Naive B cell (primary cell): ENCODE measurements around the gene NUDT16. TPM values are rescaled to one million over a fixed set of nuclear protein-coding genes. Genes with fewer than 3 reads are reported as not detected.

ENCODE experiments used
- ATAC-seq, 2 donors: fragments of 150-1000 bp; cut with Tn5 transposase; 2 replicates each; pipeline ENCODE4 v1.10.0; 2021; ENCODE audit warnings: low read depth in 2 of 2, mild to moderate bottlenecking in 2 of 2, moderate library complexity in 2 of 2
- DNase-seq: peaks from one replicate; pipeline ENCODE4 v3.0.0; 2022
- H3K27ac Mint-ChIP-seq, 6 donors: one replicate each; pipeline ENCODE4 v1.8.0; 2020 to 2022; ENCODE audit warnings: mild to moderate bottlenecking in 6 of 6, mixed read lengths in 6 of 6, moderate library complexity in 5 of 6, inconsistent platforms in 2 of 6
- H3K27me3 Mint-ChIP-seq, 3 donors: one replicate each; pipeline ENCODE4 v1.8.0; 2021 to 2022; ENCODE audit warnings: mixed read lengths in 3 of 3, mild to moderate bottlenecking in 1 of 3
- H3K36me3 Mint-ChIP-seq, 2 donors: one replicate each; pipeline ENCODE4 v1.8.0; 2020 to 2022; ENCODE audit warnings: mixed read lengths in 2 of 2, inconsistent platforms in 1 of 2, mild to moderate bottlenecking in 1 of 2
- H3K4me1 Mint-ChIP-seq, 3 donors: one replicate each; pipeline ENCODE4 v1.8.0; 2020 to 2022; ENCODE audit warnings: mixed read lengths in 3 of 3, inconsistent platforms in 1 of 3, mild to moderate bottlenecking in 1 of 3, moderate library complexity in 1 of 3
- H3K4me3 Mint-ChIP-seq, 8 donors: one replicate each; pipeline ENCODE4 v1.8.0; 2020 to 2022; ENCODE audit warnings: mild to moderate bottlenecking in 8 of 8, mixed read lengths in 8 of 8, moderate library complexity in 8 of 8, inconsistent platforms in 2 of 8
- H3K9me3 Mint-ChIP-seq, 7 donors: one replicate each; pipeline ENCODE4 v1.8.0; 2020 to 2022; ENCODE audit warnings: mixed read lengths in 7 of 7, mild to moderate bottlenecking in 5 of 7, inconsistent platforms in 2 of 7, moderate library complexity in 1 of 7
- polyA plus RNA-seq, 6 donors: library from polyadenylated mRNA; unstranded; fragments of 300-500 nt; fragmentation: Illumina TruSeq; gene quantifications; one replicate each; pipeline ENCODE4 v1.2.3, GENCODE V29; 2021; ENCODE audit warnings: low read depth in 6 of 6

The NUDT16 gene
- polyA plus RNA-seq, 6 donors from 2014 or later: 3.4 to 7.7 (median 5.9) TPM

DNA sequence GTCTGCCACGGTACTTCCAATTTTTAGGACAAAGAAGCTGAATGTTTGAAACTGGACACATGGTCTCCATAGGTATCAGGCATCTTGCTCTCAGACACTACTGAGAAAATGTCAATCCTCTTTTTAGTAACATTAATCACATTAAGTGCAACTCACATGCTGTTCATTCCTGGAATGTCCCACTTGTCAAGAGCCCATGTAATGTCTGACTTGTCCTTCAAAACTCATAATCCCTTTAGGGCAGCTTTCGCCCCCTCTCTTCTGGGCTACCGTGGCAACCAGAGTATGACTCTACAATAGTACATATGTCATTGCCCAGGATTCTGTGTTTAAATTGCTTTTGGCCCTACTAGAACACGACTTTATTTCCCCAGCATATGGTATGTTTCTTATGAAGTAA, 12.3 kb downstream of the NUDT16 start:
- ATAC-seq (no peak), DNase-seq (no peak)
- H3K27me3 Mint-ChIP-seq: peaks cover 0 to 5% (median 0%) of the 10 kb centered on the region in 3 donors
- no peaks in the 10 kb centered on the region for H3K36me3 Mint-ChIP-seq
- no peak overlapping the region for H3K27ac Mint-ChIP-seq
- no peak overlapping the region for H3K4me3 Mint-ChIP-seq
- no peaks in the 10 kb centered on the region for H3K4me1 Mint-ChIP-seq
- no peaks in the 10 kb centered on the region for H3K9me3 Mint-ChIP-seq

DNA sequence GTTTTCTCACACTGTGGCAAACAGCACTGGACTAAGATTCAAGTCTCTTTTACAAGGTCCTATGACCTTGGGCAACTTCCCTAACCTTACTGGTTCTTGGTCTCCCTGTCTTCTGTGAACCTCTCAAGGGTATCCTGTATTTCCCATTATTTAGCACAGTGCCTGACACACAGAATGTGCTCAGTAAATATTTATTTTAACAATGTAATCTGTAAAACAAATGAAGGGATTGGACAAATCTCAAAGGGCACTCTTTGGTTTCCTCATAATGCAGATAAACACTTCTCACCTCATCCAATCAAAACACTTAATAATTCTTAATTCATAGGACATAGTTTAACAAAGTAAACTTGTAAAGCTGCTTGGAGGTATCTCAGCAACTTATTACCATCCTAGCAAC, 12.8 kb downstream of the NUDT16 start:
- peaks cover 0 to 5% (median 0%) of the 10 kb centered on the region in 3 donors for H3K27me3 Mint-ChIP-seq
- H3K4me3 Mint-ChIP-seq: no peak overlapping the region
- no peaks in the 10 kb centered on the region for H3K4me1 Mint-ChIP-seq
- DNase-seq (no peak), ATAC-seq (no peak)
- H3K27ac Mint-ChIP-seq: no peak overlapping the region
- no peaks in the 10 kb centered on the region for H3K36me3 Mint-ChIP-seq
- H3K9me3 Mint-ChIP-seq: no peaks in the 10 kb centered on the region

DNA sequence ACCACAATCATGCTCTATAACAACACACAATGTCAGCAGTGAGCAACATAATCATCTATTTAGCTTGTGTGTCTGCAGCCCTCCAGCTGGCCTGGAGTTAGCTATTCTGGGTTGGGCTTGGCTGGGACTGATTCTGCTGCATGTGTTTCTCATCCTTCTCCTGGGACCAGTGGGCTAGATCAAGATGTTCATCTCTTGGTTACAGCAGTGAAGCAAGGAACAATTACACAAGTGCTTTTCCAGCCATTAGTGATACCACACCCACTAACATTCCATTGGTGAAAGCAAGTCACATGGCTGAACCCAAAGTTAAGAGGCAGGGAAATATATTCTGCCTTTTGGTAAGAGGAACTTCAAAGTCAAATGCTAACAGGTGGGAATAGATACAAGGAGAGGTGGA, 14.6 kb downstream of the NUDT16 start:
- DNase-seq (no peak), ATAC-seq (no peak)
- H3K9me3 Mint-ChIP-seq: no peaks in the 10 kb centered on the region
- H3K27ac Mint-ChIP-seq: no peak overlapping the region
- no peaks in the 10 kb centered on the region for H3K36me3 Mint-ChIP-seq
- H3K4me1 Mint-ChIP-seq: no peaks in the 10 kb centered on the region
- no peak overlapping the region for H3K4me3 Mint-ChIP-seq
- H3K27me3 Mint-ChIP-seq: no peaks in the 10 kb centered on the region

DNA sequence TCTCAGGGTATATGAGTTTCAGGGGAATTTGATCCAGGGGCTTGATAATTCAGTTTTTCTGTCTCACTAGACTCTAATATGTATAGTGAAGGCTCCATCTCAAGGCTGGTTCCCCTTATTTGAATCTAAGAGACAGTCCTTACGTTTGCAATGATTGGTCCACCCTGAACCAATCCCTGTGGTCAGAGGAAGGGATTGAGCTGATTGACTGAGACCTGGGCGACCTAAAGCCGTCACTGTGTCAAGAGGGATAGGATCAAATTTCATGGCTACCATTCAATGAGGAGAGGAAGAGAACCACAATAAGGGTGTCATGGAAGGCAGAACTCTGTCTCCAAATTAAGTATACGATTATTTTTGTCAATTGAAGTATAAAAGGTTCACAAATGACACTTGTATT, 16.3 kb downstream of the NUDT16 start:
- Mint-ChIP-seq H3K27me3 (no peaks in the 10 kb centered on the region), H3K27ac (no peak overlapping the region), H3K4me3 (no peak overlapping the region)

DNA sequence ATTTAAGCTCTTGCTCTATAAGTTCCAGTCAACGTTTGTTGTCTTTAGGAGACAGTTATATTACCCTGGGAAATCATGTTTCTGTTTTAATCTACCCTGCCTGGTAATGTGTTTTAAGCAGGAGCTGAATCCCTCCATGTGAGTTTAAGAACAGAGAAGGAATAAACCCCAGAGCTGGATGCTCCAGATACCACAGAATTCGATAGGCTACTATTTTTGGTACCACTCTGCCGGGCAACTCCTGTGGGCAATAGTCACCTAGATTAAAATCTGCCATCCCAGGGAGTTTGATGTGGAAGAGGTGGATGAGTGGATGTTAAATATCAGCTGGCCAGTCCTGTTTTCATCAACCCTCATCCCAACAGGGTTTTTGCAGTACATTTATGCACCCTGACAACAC, 20.4 kb downstream of the NUDT16 start:
- peak overlapping the region in 2 of 6 donors; percentile 60 to 81 for H3K27ac Mint-ChIP-seq
- DNase-seq (no peak), ATAC-seq (no peak)
- H3K4me3 Mint-ChIP-seq: no peak overlapping the region
- H3K36me3 Mint-ChIP-seq: peaks cover 0 to 15% of the 10 kb centered on the region in 2 donors
- H3K4me1 Mint-ChIP-seq: peaks cover 3 to 11% (median 7%) of the 10 kb centered on the region in 3 donors
- H3K9me3 Mint-ChIP-seq: peaks cover 0 to 18% (median 0%) of the 10 kb centered on the region in 7 donors
- H3K27me3 Mint-ChIP-seq: peaks cover 0 to 9% (median 8%) of the 10 kb centered on the region in 3 donors

More for the DNA sequence above, 16.3 kb downstream of the NUDT16 start:
- peaks cover 3 to 11% (median 7%) of the 10 kb centered on the region in 3 donors for H3K4me1 Mint-ChIP-seq
- DNase-seq (no peak), ATAC-seq (no peak)
- H3K36me3 Mint-ChIP-seq: no peaks in the 10 kb centered on the region
- H3K9me3 Mint-ChIP-seq: no peaks in the 10 kb centered on the region

DNA sequence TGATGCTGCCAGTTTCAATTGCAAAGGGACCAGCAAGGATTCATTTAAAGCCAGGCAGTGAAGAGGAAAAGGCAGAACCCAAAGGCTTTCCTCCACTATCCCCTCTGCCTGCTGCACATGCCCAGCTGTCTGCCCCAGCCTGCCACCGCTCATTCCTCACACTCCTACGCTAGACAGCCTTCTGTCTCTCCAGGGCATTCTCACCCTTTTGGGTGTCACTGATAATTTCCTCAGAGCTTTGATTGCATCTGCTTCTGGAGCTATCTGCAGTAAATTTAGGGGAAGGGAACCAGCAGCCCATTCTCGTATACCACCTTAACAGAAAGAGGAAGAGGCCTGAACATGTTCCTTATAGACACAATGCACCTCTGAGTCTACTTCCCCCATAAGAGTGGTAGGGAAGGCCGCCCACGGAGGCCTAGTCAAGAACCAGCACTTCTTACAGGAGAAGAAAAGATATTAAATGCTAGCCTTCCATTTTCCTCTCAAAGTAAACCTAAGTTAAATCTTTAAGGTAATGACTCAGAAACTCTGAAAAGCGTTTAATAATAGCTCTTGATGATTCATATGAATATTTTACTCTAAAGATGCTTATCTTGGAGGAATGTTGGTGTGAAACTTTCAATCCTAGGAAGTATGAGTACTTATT, 20.9 kb downstream of the NUDT16 start:
- ATAC-seq: peak; percentile 63 to 80
- DNase-seq: no peak
- H3K4me3 Mint-ChIP-seq: no peak overlapping the region
- H3K4me1 Mint-ChIP-seq: peaks cover 3 to 11% (median 7%) of the 10 kb centered on the region in 3 donors
- peaks cover 0 to 11% (median 9%) of the 10 kb centered on the region in 3 donors for H3K27me3 Mint-ChIP-seq
- H3K36me3 Mint-ChIP-seq: peaks cover 0 to 15% of the 10 kb centered on the region in 2 donors
- H3K27ac Mint-ChIP-seq: peak overlapping the region in 3 of 6 donors; percentile 66 to 92 (median 81)
- peaks cover 0 to 18% (median 1%) of the 10 kb centered on the region in 7 donors for H3K9me3 Mint-ChIP-seq

DNA sequence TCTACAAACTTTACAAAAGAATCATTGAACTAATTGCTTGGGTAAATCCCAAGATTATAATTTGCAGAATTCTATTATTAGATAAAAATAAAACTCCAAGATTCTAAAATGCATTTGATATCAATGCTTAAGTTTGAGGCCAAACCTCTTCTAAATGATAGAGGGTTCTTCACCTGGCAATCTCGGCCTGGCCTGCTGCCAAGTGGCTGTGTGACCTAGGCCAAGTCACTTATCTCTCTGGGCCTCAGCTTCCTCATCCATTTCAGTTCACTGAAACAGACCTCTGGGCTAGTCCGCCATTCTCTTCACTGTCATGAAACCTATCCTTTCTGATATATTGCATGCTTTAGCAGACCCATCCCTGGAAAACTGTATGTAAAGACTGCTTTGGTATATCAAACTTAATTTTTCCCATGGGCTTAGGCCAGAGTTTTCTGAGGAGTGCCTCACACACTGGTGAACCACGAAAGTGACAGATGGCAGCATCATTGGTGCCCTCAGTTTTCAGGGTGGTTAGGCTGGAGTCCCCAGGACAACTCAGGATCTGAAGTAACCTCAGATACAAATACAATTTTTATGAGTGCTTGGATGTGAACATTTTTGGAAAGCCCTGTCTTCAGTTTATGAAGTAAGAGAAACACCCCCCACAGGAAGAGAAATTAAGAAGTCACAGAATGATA, 21.8 kb downstream of the NUDT16 start:
- Mint-ChIP-seq H3K4me3 (no peak overlapping the region), H3K36me3 (peaks cover 0 to 15% of the 10 kb centered on the region in 2 donors), H3K27me3 (peaks cover 0 to 16% (median 9%) of the 10 kb centered on the region in 3 donors), H3K27ac (peak overlapping the region in 1 of 6 donors; percentile 42), H3K9me3 (peaks cover 0 to 18% (median 2%) of the 10 kb centered on the region in 7 donors), H3K4me1 (peaks cover 3 to 11% (median 7%) of the 10 kb centered on the region in 3 donors)
- DNase-seq (no peak), ATAC-seq (no peak)

DNA sequence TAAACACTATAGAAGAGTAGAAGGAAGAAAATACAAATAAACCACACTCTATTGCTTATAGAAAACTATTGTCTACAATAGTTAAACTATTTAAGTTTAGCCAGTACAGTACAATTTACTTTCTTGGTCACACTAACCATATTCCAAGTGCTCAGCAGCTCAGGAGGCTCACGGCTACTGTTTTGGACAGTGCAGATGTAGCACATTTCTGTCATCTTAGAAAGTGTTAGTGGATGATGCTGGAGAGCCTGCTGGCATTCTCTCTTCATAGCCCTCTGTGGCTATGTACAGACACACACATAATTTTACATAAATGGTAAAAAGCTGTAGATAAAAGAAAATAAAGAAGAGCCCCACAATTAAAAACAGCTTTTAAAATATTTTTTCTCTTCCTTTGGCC, 23.8 kb downstream of the NUDT16 start:
- H3K4me1 Mint-ChIP-seq: peaks cover 3 to 11% (median 7%) of the 10 kb centered on the region in 3 donors
- DNase-seq (no peak), ATAC-seq (no peak)
- no peak overlapping the region for H3K4me3 Mint-ChIP-seq
- H3K9me3 Mint-ChIP-seq: peaks cover 0 to 18% (median 2%) of the 10 kb centered on the region in 7 donors
- peaks cover 0 to 16% (median 9%) of the 10 kb centered on the region in 3 donors for H3K27me3 Mint-ChIP-seq
- peaks cover 0 to 15% of the 10 kb centered on the region in 2 donors for H3K36me3 Mint-ChIP-seq
- H3K27ac Mint-ChIP-seq: no peak overlapping the region

DNA sequence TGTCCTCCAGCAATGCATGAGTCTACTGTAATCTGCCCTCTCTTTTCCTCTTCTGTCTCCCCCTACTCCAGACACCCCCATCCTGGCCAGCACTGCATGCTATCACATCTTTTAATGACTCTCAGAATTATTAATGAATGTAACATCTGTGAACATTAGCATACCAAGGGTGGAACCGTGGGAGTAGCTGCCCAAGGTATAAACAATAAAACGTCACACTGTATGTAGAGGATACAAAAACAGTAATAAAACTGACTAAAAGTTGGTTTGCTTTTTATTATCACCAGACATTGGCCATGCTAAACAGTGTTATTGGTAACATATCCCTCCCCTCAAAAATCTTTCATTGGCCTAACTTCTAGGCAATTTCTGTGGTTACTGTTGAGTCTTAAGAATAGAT, 24.7 kb downstream of the NUDT16 start:
- H3K27me3 Mint-ChIP-seq: peaks cover 0 to 20% (median 12%) of the 10 kb centered on the region in 3 donors
- H3K9me3 Mint-ChIP-seq: peaks cover 0 to 18% (median 3%) of the 10 kb centered on the region in 7 donors
- no peak overlapping the region for H3K4me3 Mint-ChIP-seq
- H3K27ac Mint-ChIP-seq: no peak overlapping the region
- ATAC-seq (no peak), DNase-seq (no peak)
- peaks cover 3 to 11% (median 7%) of the 10 kb centered on the region in 3 donors for H3K4me1 Mint-ChIP-seq
- H3K36me3 Mint-ChIP-seq: peaks cover 0 to 15% of the 10 kb centered on the region in 2 donors

DNA sequence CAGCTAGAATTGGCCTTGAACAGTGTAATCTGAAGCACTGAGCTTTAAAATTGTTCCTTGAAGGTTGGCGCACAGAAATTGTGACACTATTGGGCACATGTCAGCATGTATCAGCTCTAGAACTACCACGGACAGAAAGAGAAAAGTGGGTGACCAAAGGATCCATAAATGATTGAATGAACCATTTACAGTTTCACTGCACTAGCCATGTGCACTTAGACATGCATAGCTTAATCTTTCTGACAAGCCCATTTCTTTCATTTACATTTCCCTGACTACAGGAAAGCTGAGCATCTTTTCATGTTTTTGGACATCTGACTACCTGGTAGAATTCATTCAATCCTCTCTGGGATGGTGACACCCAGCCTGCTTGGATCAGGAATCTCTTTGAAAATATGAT, 36.2 kb downstream of the NUDT16 start:
- Mint-ChIP-seq H3K4me3 (no peak overlapping the region), H3K9me3 (peaks cover 2 to 15% (median 10%) of the 10 kb centered on the region in 7 donors), H3K4me1 (no peaks in the 10 kb centered on the region), H3K27me3 (peaks cover 14 to 19% (median 15%) of the 10 kb centered on the region in 3 donors), H3K36me3 (no peaks in the 10 kb centered on the region), H3K27ac (no peak overlapping the region)
- ATAC-seq: no peak
- DNase-seq: no peak

DNA sequence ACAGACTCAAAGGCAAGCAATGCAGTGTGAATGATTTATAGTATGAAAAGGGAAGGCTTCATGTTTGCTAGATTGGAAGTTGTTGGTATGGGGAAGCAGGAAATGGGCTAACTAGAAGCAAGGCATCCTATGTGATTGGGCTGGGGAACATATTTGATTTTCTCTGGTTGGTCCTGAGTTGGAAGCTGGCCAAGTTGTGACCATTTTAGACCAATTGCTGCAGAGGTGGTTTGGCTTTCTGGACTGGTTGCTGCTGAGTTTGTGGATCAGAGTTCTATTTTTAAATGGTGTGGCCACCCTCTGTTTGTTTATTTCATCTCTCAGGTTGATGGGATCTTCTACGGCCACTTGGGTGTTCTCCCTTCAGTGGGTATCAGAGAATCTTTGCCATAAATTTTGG, 39.7 kb downstream of the NUDT16 start:
- H3K4me3 Mint-ChIP-seq: no peak overlapping the region
- no peak overlapping the region for H3K27ac Mint-ChIP-seq
- no peaks in the 10 kb centered on the region for H3K36me3 Mint-ChIP-seq
- H3K27me3 Mint-ChIP-seq: peaks cover 13 to 30% (median 17%) of the 10 kb centered on the region in 3 donors
- H3K9me3 Mint-ChIP-seq: peaks cover 0 to 7% (median 3%) of the 10 kb centered on the region in 7 donors
- DNase-seq (no peak), ATAC-seq (no peak)
- H3K4me1 Mint-ChIP-seq: no peaks in the 10 kb centered on the region

DNA sequence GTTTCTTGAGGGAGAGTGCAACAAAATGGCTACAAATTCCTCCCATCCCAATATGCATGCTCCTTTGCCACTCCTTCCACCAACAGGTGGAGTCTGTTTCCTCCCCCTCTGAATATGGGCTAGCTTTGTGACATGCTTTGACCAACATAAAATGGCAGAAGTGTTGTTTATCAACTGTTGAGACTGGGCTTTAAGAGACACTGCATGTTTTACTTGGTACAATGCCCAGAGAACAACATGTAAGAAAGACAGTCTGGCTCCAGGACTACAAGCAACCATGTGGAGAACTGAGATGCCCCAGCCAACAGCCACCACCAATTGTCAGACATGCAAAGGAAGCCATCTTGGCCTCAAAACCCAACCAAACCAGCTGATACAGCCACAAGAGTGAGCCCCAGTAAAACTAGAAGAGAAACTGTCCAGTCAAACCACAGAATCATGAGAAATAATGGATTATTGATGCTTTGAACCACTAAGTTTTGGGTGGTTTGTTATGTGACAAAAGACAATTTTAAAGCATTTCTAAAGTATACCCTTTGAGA, 40.5 kb downstream of the NUDT16 start:
- peaks cover 0 to 7% (median 3%) of the 10 kb centered on the region in 7 donors for H3K9me3 Mint-ChIP-seq
- DNase-seq: no peak

DNA sequence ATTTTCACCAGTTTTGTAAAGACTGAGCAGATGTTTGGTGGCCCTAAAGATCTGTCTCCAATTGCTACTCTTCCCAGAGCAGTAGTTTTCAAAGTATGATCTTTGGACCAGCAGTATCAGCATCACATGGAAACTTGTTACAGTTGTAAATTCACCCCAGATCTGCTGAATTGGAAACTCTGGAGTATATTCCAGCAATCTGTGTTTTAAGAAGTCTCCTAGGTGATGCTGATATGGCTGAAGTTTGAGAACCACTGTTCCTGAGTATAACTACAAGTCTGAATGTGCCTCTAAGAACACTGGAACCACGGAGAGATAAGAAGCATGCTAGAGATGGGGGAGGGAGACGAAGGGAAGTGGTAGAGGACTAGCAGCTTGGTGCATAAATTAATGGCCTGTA, 45.7 kb downstream of the NUDT16 start:
- ATAC-seq (no peak), DNase-seq (no peak)
- peaks cover 13 to 43% (median 18%) of the 10 kb centered on the region in 3 donors for H3K27me3 Mint-ChIP-seq
- no peaks in the 10 kb centered on the region for H3K4me1 Mint-ChIP-seq
- H3K4me3 Mint-ChIP-seq: no peak overlapping the region
- H3K9me3 Mint-ChIP-seq: peaks cover 0 to 3% (median 0%) of the 10 kb centered on the region in 7 donors
- no peaks in the 10 kb centered on the region for H3K36me3 Mint-ChIP-seq
- no peak overlapping the region for H3K27ac Mint-ChIP-seq

More for the DNA sequence above, 40.5 kb downstream of the NUDT16 start:
- H3K27me3 Mint-ChIP-seq: peaks cover 13 to 30% (median 17%) of the 10 kb centered on the region in 3 donors
- no peaks in the 10 kb centered on the region for H3K4me1 Mint-ChIP-seq
- no peak overlapping the region for H3K27ac Mint-ChIP-seq
- no peaks in the 10 kb centered on the region for H3K36me3 Mint-ChIP-seq
- H3K4me3 Mint-ChIP-seq: no peak overlapping the region
- ATAC-seq: no peak
